HG02970 (cell line): ENCODE results near the gene A1BG.
"Not testable (repeated sequence)": the region's sequence is repeated elsewhere in the genome, so short reads cannot be mapped to it uniquely, and the experiment has no call there.

Experiments used
- ATAC-seq: cut with Tn5 transposase; IDR thresholded peaks from one replicate; pipeline ENCODE4 v1.9.1; 2021; ENCODE audit warnings: mild to moderate bottlenecking, moderate library complexity, moderate number of reproducible peaks; ENCODE audit not compliant: unreplicated experiment, low FRiP score

Gene A1BG

DNA sequence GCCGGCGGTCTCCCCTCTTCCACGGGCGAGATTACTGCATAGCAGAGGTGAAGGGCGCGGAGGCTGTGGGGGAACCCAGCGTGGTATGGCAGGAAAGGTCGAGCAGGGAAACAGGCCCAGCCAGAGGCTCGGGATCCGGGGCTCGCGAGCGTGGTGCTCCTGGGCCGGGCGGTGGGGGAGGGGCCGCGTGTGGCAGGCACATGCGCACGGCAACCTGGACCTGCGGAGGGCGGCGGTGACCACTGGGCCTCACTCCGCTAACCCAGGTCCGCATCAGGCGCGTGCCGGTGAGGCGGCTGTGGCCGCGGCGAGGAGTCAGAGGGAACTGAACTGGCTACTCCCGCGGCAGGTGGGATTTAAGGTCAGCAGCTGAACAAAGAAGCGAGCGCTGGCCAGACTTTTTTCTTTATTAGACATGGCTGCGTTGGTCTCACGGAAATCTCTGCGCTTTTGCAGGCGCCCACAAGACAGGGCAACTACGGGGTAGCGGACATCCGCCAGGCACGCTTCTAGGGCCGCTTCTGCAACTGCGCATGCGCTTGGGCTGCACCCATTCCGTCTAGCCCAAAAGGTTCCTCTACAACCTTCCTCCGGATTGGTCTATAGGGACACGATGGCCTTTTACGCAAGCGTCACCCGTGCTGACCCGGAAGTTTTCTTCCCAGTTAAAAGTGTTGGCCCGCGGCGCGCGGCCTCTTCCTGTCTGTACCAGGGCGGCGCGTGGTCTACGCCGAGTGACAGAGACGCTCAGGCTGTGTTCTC, 33.5 kb upstream of the A1BG start, which contains the start of gene RPS5:
RPS5 (plus strand) TSS at position 694 of the 762 bp plus-strand sequence. CDS start 869 bp downstream, outside the sequence.
- peak; percentile 91 for ATAC-seq

DNA sequence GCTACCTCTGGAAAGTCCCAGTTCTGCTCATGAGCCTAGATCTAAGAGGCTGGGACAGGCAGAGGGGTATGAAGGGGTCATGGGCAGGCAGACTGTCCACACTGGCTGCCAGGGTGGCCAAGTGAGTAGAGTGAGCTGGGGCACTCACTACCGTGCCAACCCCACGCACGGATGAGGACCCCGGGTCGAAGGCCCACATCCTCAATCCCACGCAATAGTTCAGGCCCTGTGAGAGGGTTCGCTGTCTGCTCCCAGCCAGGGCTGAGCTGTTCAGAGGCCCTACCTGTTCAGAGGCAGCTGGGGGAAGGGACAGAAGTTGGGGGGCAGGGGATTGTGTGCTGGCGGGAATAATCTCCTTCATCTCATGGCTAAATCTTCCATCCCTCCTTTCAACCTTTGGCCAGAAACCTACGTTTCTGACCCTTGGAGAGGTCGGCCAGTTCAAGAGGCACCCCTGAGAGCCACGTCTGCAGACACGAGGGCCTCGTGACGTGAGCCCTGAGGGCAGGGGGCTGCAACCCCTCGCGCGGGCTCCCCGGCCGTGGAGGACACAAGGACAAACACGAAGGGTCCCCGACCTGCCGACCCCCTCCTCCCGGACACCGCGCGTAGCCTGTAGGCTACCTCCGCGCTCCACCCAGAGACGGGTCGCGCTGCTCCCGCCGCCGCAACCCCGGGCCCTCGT, 32.7 kb upstream of the A1BG start:
- ATAC-seq: no peak

- ATAC-seq: no peak
Observed at GRCh38 chr19:58385313-58385890, 32.1 kb upstream of the A1BG start.

GRCh38 chr19:58382997-58383603, 29.8 kb upstream of the A1BG start:
- ATAC-seq: no peak

GRCh38 chr19:58381460-58382212, 28.3 kb upstream of the A1BG start:
- no peak for ATAC-seq

DNA sequence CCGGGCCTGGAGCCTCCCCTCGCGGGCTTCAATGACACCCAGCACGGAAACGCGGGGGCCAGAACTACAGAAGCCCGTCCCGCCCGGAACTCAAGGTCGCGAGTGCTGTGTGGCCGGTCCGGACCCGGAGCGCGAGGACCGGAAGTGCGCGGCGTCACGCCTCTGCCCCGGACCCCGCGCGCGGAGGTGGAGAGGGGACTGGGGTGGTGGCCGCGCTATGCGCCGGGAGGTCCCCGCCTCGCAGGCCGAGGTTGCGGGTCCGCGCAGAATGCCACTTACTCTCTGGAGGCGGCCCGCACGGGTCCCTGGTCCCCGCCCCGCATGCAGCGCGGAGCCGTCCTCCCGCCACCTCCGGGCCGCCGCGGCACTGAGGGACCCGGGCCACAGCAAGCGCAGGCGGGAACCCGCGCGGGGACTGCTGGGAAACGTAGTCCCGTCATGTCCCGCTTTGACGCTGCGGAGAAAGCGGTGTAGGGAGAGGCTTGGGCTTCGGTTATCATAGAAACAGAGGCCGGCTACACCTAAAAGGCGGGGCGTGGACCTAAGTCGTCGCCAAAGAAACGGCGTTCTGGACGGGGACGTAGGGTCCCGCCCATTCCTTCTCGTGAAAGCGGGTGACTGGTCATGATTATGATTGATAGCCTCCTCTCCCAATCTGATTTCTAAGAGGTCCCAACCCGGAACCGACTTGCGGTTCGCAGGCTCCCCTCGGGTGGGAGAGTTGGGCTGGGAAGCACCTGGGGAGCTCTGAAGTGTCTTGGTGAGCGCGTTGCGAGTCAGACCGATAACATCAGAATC, 27.6 kb upstream of the A1BG start, which contains the start of gene ZNF837:
ZNF837 (minus strand) TSS at position 369 of the 798 bp plus-strand sequence. CDS start 11,698 bp downstream, outside the sequence.
- ATAC-seq: peak; percentile 78

- no peak for ATAC-seq
Observed at GRCh38 chr19:58380037-58380661, 26.9 kb upstream of the A1BG start.

DNA sequence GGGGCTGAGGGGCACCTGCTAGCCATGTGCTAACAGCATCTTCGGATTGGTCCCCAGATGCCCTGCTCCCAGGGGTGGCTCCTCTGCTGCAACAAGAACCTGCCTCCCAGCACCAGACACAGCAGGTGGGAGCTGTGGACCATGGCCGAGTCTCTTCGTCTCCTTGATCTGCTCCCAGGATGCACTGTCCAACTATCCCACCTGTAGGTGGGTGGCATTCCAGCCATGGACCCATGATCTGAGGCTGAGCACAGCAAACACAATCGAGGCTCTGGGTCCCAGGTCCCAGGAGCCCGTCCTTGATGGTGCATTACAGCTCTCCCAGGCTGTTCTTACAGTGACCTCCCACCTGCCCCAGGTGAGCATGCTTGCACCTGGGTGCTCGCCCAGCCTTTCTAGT, 26.0 kb upstream of the A1BG start:
- ATAC-seq: no peak

GRCh38 chr19:58376724-58377123, 23.4 kb upstream of the A1BG start:
- ATAC-seq: not testable (repeated sequence)

GRCh38 chr19:58374200-58374599, 20.9 kb upstream of the A1BG start:
- ATAC-seq: no peak

GRCh38 chr19:58372311-58373133, 19.2 kb upstream of the A1BG start:
- no peak for ATAC-seq

DNA sequence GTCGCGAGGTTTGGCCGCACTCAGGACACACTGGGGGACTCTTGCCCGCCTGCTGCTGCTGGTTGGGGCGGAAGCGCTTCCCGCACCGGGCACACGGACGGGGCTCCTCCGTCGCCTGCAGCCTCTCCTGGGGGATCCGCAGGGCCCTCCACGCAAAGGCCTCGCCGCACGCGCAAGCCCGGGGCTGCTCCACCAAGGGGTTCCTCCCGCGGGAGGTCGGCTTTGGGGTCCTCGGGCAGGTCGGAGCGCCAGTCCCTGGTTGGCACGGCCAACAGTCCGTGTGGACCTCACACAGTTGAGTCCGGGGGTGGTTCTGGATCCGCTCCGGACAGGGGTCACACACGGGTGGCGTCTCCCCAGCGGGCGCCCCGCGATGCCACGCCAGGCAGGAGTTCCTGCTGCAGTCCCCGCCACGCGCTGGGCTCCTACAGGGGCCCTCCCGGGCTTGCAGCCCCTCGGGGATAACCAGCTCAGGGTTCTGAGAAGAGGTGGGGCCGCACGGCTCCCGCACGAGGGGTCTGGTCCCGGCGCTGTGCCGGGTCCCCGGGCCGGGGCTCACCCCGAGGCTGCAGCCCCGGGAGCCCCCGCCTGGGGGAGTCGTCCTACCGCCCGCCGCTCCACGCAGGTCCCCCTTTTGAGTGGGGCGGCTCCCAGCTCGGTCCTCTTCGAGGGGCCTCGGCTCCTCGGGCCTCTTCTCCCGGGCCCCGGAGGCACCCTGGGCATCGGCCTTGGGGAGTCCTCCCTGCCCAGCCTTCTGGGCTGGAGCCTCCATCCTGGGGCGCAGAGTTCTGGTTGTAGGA, 15.5 kb upstream of the A1BG start:
- ATAC-seq: no peak

DNA sequence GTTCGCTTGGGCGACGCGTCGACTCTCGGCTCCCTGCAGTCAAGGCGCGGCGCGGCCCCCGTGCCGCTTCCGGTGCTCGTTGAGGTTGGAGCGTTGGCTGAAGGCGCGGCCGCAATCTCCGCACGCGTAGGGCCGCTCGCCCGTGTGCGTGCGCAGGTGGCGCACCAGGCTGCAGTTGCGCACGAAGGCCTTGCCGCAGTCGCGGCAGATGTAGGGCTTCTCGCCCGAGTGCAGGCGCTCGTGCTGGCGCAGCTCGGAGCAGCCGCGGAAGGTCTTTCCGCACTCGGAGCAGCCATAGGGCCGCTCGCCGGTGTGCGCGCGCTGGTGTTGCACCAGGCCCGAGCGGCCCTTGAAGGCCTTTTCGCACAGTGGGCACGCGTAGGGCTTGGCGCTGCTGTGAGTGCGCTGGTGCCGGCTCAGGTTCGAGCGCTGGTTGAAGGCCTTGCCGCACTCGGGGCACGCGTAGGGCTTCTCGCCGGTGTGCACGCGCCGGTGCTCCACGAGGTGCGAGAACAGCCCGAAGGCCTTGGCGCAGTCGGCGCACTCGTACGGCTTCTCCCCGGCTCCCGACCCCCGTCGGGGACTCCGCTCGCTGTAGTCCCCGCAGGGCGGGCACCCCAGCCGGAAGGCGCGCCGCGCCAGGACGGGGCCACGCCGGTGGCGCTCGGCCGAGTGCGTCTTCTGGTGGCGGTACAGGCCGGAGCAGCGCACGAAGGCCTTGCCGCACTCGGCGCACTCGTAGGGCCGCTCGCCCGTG, 14.6 kb upstream of the A1BG start:
- no peak for ATAC-seq

- ATAC-seq: no peak
Observed at GRCh38 chr19:58366585-58367430, 13.5 kb upstream of the A1BG start.

GRCh38 chr19:58364146-58364545, 10.9 kb upstream of the A1BG start:
- ATAC-seq: no peak
